OCI-LY7 (cell line): ENCODE measurements around the gene SUPT3H. TPM values are rescaled to one million over a fixed set of nuclear protein-coding genes. Genes with fewer than 3 reads are reported as not detected.

Experiments
- BruUV-seq: library from RNA; stranded (reverse); fragments of 400-500 nt; replicated peaks from 2 replicates; lab custom pipeline; 2021; lab: Mats Ljungman, UMichigan
- CTCF ChIA-PET: fragments of 300-600 bp; sonication (Branson Sonifier 250); formaldehyde crosslinking; loops from one replicate; lab custom pipeline; 2022; ENCODE audit warnings: antibody characterized with exemption; ENCODE audit not compliant: unreplicated experiment; lab: Charles Lee
- POLR2A ChIA-PET: fragments of 300-600 bp; sonication (Branson Sonifier 250); formaldehyde crosslinking; loops from one replicate; lab custom pipeline; 2022; ENCODE audit warnings: antibody characterized with exemption; lab: Charles Lee
- DNase-seq: peaks from one replicate; pipeline ENCODE4 v3.0.0-alpha.2; 2015; ENCODE audit warnings: low spot score
- H2AFZ ChIP-seq: fragments of 200-600 bp; sonication (generic), shearing (Covaris generic); 2 replicates; pipeline ENCODE4 v1.6.1; 2014; ENCODE audit warnings: mild to moderate bottlenecking, antibody characterized with exemption, low read length, moderate library complexity
- H3K27ac ChIP-seq: fragments of 200-600 bp; sonication (generic); 2 replicates; pipeline ENCODE4 v1.5.1; 2014; ENCODE audit warnings: mixed run types, low read depth, mild to moderate bottlenecking, moderate library complexity, low read length, inconsistent platforms; ENCODE audit not compliant: poor library complexity, severe bottlenecking
- H3K36me3 ChIP-seq: fragments of 200-600 bp; sonication (generic); 2 replicates; pipeline ENCODE4 v1.6.1; 2014; ENCODE audit warnings: mild to moderate bottlenecking, antibody characterized with exemption, low read length, moderate library complexity, mixed read lengths; ENCODE audit not compliant: insufficient read depth
- H3K4me1 ChIP-seq: fragments of 200-600 bp; sonication (generic); 2 replicates; pipeline ENCODE4 v1.5.1; 2014; ENCODE audit warnings: mild to moderate bottlenecking, low read length; ENCODE audit not compliant: insufficient read depth, poor library complexity, severe bottlenecking
- H3K4me2 ChIP-seq: fragments of 200-600 bp; sonication (generic); 2 replicates; pipeline ENCODE4 v1.6.1; 2014; ENCODE audit warnings: mild to moderate bottlenecking, low read length
- H3K4me3 ChIP-seq: fragments of 200-600 bp; sonication (generic); 2 replicates; pipeline ENCODE4 v1.5.1; 2014; ENCODE audit warnings: mild to moderate bottlenecking, low read depth, low read length; ENCODE audit not compliant: poor library complexity, severe bottlenecking
- H3K79me2 ChIP-seq: fragments of 200-600 bp; sonication (generic); 2 replicates; pipeline ENCODE4 v1.6.1; 2016; ENCODE audit warnings: low read depth, mild to moderate bottlenecking, low read length, moderate library complexity, mixed read lengths; ENCODE audit not compliant: insufficient read depth
- H3K9me2 ChIP-seq: fragments of 200-600 bp; sonication (generic); 2 replicates; pipeline ENCODE4 v1.6.1; 2016; ENCODE audit warnings: mild to moderate bottlenecking, low read length, mixed read lengths; ENCODE audit not compliant: insufficient read depth
- H3K9me3 ChIP-seq: fragments of 200-600 bp; sonication (generic); 2 replicates; pipeline ENCODE4 v1.6.1; 2014; ENCODE audit warnings: mild to moderate bottlenecking, mixed run types, low read length, mixed read lengths
- H4K20me1 ChIP-seq: fragments of 200-600 bp; sonication (generic); 2 replicates; pipeline ENCODE4 v1.6.1; 2014; ENCODE audit warnings: mild to moderate bottlenecking, antibody characterized with exemption, low read length, moderate library complexity, mixed read lengths; ENCODE audit not compliant: insufficient read depth
- CTCF ChIP-seq: fragments of 200-600 bp; sonication (generic); conservative IDR thresholded peaks from 2 replicates; pipeline ENCODE4 v1.5.1; 2014; ENCODE audit warnings: mild to moderate bottlenecking, antibody characterized with exemption, low read length, moderate library complexity, mixed read lengths
- EZH2phosphoT487 ChIP-seq: fragments of 200-600 bp; sonication (generic); IDR thresholded peaks from 2 replicates; pipeline ENCODE4 v1.6.1; 2018; ENCODE audit warnings: low read depth, borderline replicate concordance, mild to moderate bottlenecking, mixed run types, antibody characterized with exemption, low read length, moderate library complexity, mixed read lengths
- intact Hi-C: fragments of 100-400 bp; cut with micrococcal nuclease; formaldehyde crosslinking; loops from one replicate; pipeline ENCODE4 v1.10.0; 2022; ENCODE audit not compliant: unreplicated experiment
- total RNA-seq, 2 experiments: library from RNA; depleted of rRNA in 1 of 2; stranded (reverse); fragments of >200 nt in 1 of 2; shearing (Covaris generic) in 1 of 2; gene quantifications; 2 replicates each; pipeline ENCODE4 v1.2.3, GENCODE V29; 2014 to 2022

The SUPT3H gene
- total RNA-seq, 2 experiments from 2014 or later, result 1.1 to 7.1 TPM

- H3K79me2 ChIP-seq, result no peaks in the 10 kb centered on the region
- no peak overlapping the region for H3K4me3 ChIP-seq
- no peak for DNase-seq
- no peaks in the 10 kb centered on the region for H3K4me1 ChIP-seq
- no peaks in the 10 kb centered on the region for H4K20me1 ChIP-seq
- H3K9me2 ChIP-seq, result no peaks in the 10 kb centered on the region
- CTCF ChIA-PET, result no interaction called here
- H3K9me3 ChIP-seq, result no peaks in the 10 kb centered on the region
- H3K4me2 ChIP-seq, result no peak overlapping the region
- H3K36me3 ChIP-seq, result no peaks in the 10 kb centered on the region
- TF ChIP-seq CTCF (no peak), EZH2phosphoT487 (no peak)
- no peak overlapping the region for H2AFZ ChIP-seq
- intact Hi-C loops, result no loop called here
- POLR2A ChIA-PET, result no interaction called here
- no TSS peak for BruUV-seq
- H3K27ac ChIP-seq, result no peak overlapping the region
Observed at GRCh38 chr6:45094831-45095230, 282.9 kb downstream of the SUPT3H start.

- intact Hi-C loops, result no loop called here
- TF ChIP-seq CTCF, result no peak
- no peak for TF ChIP-seq EZH2phosphoT487
Observed at GRCh38 chr6:45092135-45092534, 285.6 kb downstream of the SUPT3H start.

GRCh38 chr6:45086360-45087084 lies 291.2 kb downstream of the SUPT3H start:
- Histone ChIP-seq H2AFZ (no peak overlapping the region), H3K27ac (no peak overlapping the region), H4K20me1 (no peaks in the 10 kb centered on the region), H3K9me3 (no peaks in the 10 kb centered on the region), H3K4me1 (no peaks in the 10 kb centered on the region), H3K79me2 (no peaks in the 10 kb centered on the region), H3K4me3 (no peak overlapping the region), H3K9me2 (no peaks in the 10 kb centered on the region), H3K4me2 (no peak overlapping the region), H3K36me3 (no peaks in the 10 kb centered on the region)
- TF ChIP-seq EZH2phosphoT487 (no peak), CTCF (0 out of 2 replicates have a peak, but pooled peaks have one; percentile 30)
- DNase-seq, result no peak
- intact Hi-C loops, result no loop called here
- ChIA-PET CTCF (no interaction called here), POLR2A (interaction anchor here (0.5 to 1.0 kb wide), 2 partner anchors 37 to 55 kb away, joined by 3 to 4 read pairs; no protein-coding TSS in a partner anchor)
- no TSS peak for BruUV-seq

More at GRCh38 chr6:45092135-45092534, 285.6 kb downstream of the SUPT3H start:
- no peaks in the 10 kb centered on the region for H3K4me1 ChIP-seq
- no peak overlapping the region for H2AFZ ChIP-seq
- BruUV-seq, result no TSS peak
- DNase-seq, result no peak
- H4K20me1 ChIP-seq, result no peaks in the 10 kb centered on the region
- CTCF ChIA-PET, result no interaction called here
- no peak overlapping the region for H3K4me3 ChIP-seq
- H3K9me2 ChIP-seq, result no peaks in the 10 kb centered on the region
- POLR2A ChIA-PET, result no interaction called here
- no peak overlapping the region for H3K4me2 ChIP-seq
- H3K9me3 ChIP-seq, result no peaks in the 10 kb centered on the region
- no peak overlapping the region for H3K27ac ChIP-seq
- H3K79me2 ChIP-seq, result no peaks in the 10 kb centered on the region
- H3K36me3 ChIP-seq, result no peaks in the 10 kb centered on the region
